Fibroblast of mammary gland (primary cell): Measurements from ENCODE around the gene LIPG.

ENCODE experiments used
- DNase-seq: peaks from one replicate; pipeline ENCODE4 v3.0.0-alpha.2; 2010; ENCODE audit warnings: low read depth
- H3K4me3 ChIP-seq: 2 replicates; pipeline ENCODE4 v1.5.1; 2011; ENCODE audit warnings: low read depth, mild to moderate bottlenecking, low read length, moderate library complexity; ENCODE audit not compliant: control insufficient read depth
- CTCF ChIP-seq: conservative IDR thresholded peaks from 2 replicates; pipeline ENCODE4 v1.5.1; 2011; ENCODE audit warnings: low read depth, low read length, inconsistent platforms; ENCODE audit not compliant: control insufficient read depth, insufficient read depth

The LIPG gene

GRCh38 chr18:49563701-49564517 is 2.1 kb downstream of the LIPG start:
- no peak overlapping the region for H3K4me3 ChIP-seq

GRCh38 chr18:49564518-49564834 is 2.6 kb downstream of the LIPG start:
- no peak for TF ChIP-seq CTCF
- DNase-seq, result no peak
- no peak overlapping the region for H3K4me3 ChIP-seq

More at GRCh38 chr18:49563701-49564517, 2.1 kb downstream of the LIPG start:
- TF ChIP-seq CTCF, result no peak
- DNase-seq, result no peak

- no peak for DNase-seq
- TF ChIP-seq CTCF, result no peak
- H3K4me3 ChIP-seq, result no peak overlapping the region
Measured at GRCh38 chr18:49565101-49565500, 3.2 kb downstream of the LIPG start.

GRCh38 chr18:49565612-49566011 is 3.8 kb downstream of the LIPG start:
- H3K4me3 ChIP-seq, result no peak overlapping the region
- peak; percentile 38 for DNase-seq
- TF ChIP-seq CTCF, result no peak

GRCh38 chr18:49566217-49566770 is 4.4 kb downstream of the LIPG start:
- no peak for DNase-seq
- H3K4me3 ChIP-seq, result no peak overlapping the region
- no peak for TF ChIP-seq CTCF

- TF ChIP-seq CTCF, result no peak
- no peak for DNase-seq
- no peak overlapping the region for H3K4me3 ChIP-seq
Measured at GRCh38 chr18:49566985-49567384, 5.1 kb downstream of the LIPG start.
